IMR-90 (cell line): ENCODE results near the gene GABRP.

Experiments used
- CEBPB ChIP-seq: IDR thresholded peaks from 2 replicates; pipeline ENCODE4 v1.6.1; 2012; ENCODE audit warnings: low read depth, low read length, improper control_type of control experiment
- CHD1 ChIP-seq: IDR thresholded peaks from 2 replicates; pipeline ENCODE4 v1.6.1; 2012; ENCODE audit warnings: low read depth, low read length, improper control_type of control experiment
- FOS ChIP-seq: fragments of 150-350 bp; IDR thresholded peaks from 2 replicates; pipeline ENCODE4 v1.6.1; 2016; ENCODE audit warnings: low read depth, low read length
- MAFK ChIP-seq: IDR thresholded peaks from 2 replicates; pipeline ENCODE4 v1.6.1; 2012; ENCODE audit warnings: low read depth, low read length, improper control_type of control experiment
- MXI1 ChIP-seq: IDR thresholded peaks from 2 replicates; pipeline ENCODE4 v1.6.1; 2012; ENCODE audit warnings: low read depth, mild to moderate bottlenecking, low read length, moderate library complexity, borderline replicate concordance
- NFE2L2 ChIP-seq: fragments of 150-350 bp; IDR thresholded peaks from 2 replicates; pipeline ENCODE4 v1.6.1; 2016; ENCODE audit warnings: low read depth, mild to moderate bottlenecking, low read length
- POLR2A ChIP-seq: IDR thresholded peaks from 2 replicates; pipeline ENCODE4 v1.6.1; 2012; ENCODE audit warnings: mild to moderate bottlenecking, low read depth, low read length
- RAD21 ChIP-seq: IDR thresholded peaks from 2 replicates; pipeline ENCODE4 v1.6.1; 2012; ENCODE audit warnings: low read length, improper control_type of control experiment
- RFX5 ChIP-seq: IDR thresholded peaks from 2 replicates; pipeline ENCODE4 v1.8.0; 2012; ENCODE audit warnings: low read depth, mild to moderate bottlenecking, low read length, moderate library complexity
- SMC3 ChIP-seq: fragments of 150-350 bp; IDR thresholded peaks from 2 replicates; pipeline ENCODE4 v1.6.1; 2016; ENCODE audit warnings: low read depth, mild to moderate bottlenecking, antibody characterized with exemption, low read length, moderate library complexity
- TF ChIP-seq, protein P1 (sequence below): conservative IDR thresholded peaks from 2 replicates; pipeline ENCODE4 v1.5.1; 2012; ENCODE audit warnings: mild to moderate bottlenecking, low read depth, low read length, improper control_type of control experiment
- TF ChIP-seq, protein P2 (sequence below): fragments of 150-350 bp; IDR thresholded peaks from 2 replicates; pipeline ENCODE4 v1.6.1; 2017; ENCODE audit warnings: mild to moderate bottlenecking, antibody characterized with exemption, low read length, low read depth

DNA sequence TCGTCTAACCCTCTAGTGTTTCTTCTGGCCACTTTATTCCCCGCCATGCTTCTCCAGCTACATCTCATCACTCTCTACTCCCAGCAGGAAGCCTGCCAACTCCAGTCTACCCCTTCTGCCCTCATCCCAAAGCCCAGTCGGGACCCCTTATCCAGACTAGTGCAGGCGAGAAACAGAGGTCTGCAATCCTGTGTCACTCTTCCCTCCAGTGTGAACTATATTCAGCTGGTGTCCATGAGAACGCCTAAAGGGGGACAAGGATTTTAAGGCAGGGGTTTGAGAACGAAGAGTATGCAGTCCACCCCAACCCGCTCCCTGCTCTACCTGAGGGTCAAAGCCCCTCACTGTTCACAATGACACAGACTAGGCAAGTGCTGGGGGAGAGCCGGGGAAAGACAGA, 41.7 kb upstream of the GABRP start:
- TF ChIP-seq RAD21 (no peak), POLR2A (no peak), RFX5 (no peak), MAFK (no peak), CEBPB (no peak), NFE2L2 (no peak), CHD1 (no peak), FOS (no peak), SMC3 (no peak), MXI1 (no peak)
- TF ChIP-seq, protein P1, sequence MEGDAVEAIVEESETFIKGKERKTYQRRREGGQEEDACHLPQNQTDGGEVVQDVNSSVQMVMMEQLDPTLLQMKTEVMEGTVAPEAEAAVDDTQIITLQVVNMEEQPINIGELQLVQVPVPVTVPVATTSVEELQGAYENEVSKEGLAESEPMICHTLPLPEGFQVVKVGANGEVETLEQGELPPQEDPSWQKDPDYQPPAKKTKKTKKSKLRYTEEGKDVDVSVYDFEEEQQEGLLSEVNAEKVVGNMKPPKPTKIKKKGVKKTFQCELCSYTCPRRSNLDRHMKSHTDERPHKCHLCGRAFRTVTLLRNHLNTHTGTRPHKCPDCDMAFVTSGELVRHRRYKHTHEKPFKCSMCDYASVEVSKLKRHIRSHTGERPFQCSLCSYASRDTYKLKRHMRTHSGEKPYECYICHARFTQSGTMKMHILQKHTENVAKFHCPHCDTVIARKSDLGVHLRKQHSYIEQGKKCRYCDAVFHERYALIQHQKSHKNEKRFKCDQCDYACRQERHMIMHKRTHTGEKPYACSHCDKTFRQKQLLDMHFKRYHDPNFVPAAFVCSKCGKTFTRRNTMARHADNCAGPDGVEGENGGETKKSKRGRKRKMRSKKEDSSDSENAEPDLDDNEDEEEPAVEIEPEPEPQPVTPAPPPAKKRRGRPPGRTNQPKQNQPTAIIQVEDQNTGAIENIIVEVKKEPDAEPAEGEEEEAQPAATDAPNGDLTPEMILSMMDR: no peak
- TF ChIP-seq, protein P2, sequence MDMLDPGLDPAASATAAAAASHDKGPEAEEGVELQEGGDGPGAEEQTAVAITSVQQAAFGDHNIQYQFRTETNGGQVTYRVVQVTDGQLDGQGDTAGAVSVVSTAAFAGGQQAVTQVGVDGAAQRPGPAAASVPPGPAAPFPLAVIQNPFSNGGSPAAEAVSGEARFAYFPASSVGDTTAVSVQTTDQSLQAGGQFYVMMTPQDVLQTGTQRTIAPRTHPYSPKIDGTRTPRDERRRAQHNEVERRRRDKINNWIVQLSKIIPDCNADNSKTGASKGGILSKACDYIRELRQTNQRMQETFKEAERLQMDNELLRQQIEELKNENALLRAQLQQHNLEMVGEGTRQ: no peak
